ENCODE data around the gene RAET1G.

- TF ChIP-seq CTCF (IDR thresholded peaks at IDR 0.05; ENCODE audit: low read depth, low read length) (no peak), EZH2phosphoT487 (IDR thresholded peaks at IDR 0.05; ENCODE audit: low read depth) (no peak)
These were observed at the start of gene RAET1G for GRCh38 chr6:149922642-149923326.

All from OCI-LY3 (cell line).